ENCODE data around the gene RPL10A. TPM values are rescaled to one million over a fixed set of nuclear protein-coding genes. Genes with fewer than 3 reads are reported as not detected.

RPL10A gene
- polyA plus RNA-seq, 1 of the 3 experiments (the other 2 are of a cell fraction): 3,548 TPM

- TF ChIP-seq REST (IDR thresholded peaks at IDR 0.05; ENCODE audit: low read depth, low read length) (no peak), CHD2 (IDR thresholded peaks at IDR 0.05; ENCODE audit: low read length, partially characterized antibody) (no peak), MEF2A (IDR thresholded peaks at IDR 0.05; ENCODE audit: borderline replicate concordance, low read depth) (no peak), RAD21 (IDR thresholded peaks at IDR 0.05; ENCODE audit: low read length) (no peak), TCF12 (IDR thresholded peaks at IDR 0.05) (no peak)
These were observed 33.6 kb downstream of the RPL10A start (continued) for GRCh38 chr6:35501784-35502183.

- Histone ChIP-seq H3K9me2 (no peaks in the 10 kb centered on the region), H3F3A (replicated peaks; ENCODE audit: insufficient read depth) (no peaks in the 10 kb centered on the region), H3K27me3 (ENCODE audit: insufficient read depth) (no peaks in the 10 kb centered on the region), H3K36me3 (replicated peaks in 1 of 2; ENCODE audit: control insufficient read depth in 1 of 2, insufficient read depth in 2 of 2, low read length in 1 of 2) (no peaks in the 10 kb centered on the region), H3K9ac (no peak overlapping the region), H3K4me2 (no peak overlapping the region), H3K9me3 (no peaks in the 10 kb centered on the region), H3K27ac (ENCODE audit: low read depth in 2 of 2, low read length in 1 of 2) (no peak overlapping the region), H3K4me3 (ENCODE audit: low read depth in 2 of 2, low read length in 1 of 2) (no peak overlapping the region), H2AFZ (ENCODE audit: low read depth) (no peak overlapping the region), H3K4me1 (ENCODE audit: control insufficient read depth in 1 of 2, insufficient read depth in 2 of 2, low read depth in 1 of 2, low read length in 1 of 2) (peaks cover 4 to 8% of the 10 kb centered on the region in 2 experiments; a peak in 1 of 4 replicates), H3K79me2 (ENCODE audit: insufficient read depth) (no peaks in the 10 kb centered on the region), H4K20me1 (ENCODE audit: insufficient read depth) (no peaks in the 10 kb centered on the region)
- WGBS (ENCODE audit: low lambda C conversion rate): 79% methylated on average over 8 of the region's 15 CpGs
- ChIA-PET CTCF (interaction anchor here (1.1 kb wide), 1 partner anchor 49 kb away, joined by 4 read pairs; no protein-coding TSS in a partner anchor), POLR2A (no interaction called here)
- no peak for DNase-seq
- TF ChIP-seq PBX3 (IDR thresholded peaks at IDR 0.05): no peak
- no peak for TF ChIP-seq EZH2phosphoT487 (IDR thresholded peaks at IDR 0.05; ENCODE audit: borderline replicate concordance, low read depth)
- TF ChIP-seq RXRA (IDR thresholded peaks at IDR 0.05; ENCODE audit: borderline replicate concordance, low read depth): no peak
- no peak for TF ChIP-seq FOSL2 (IDR thresholded peaks at IDR 0.05; ENCODE audit: borderline replicate concordance, low read depth)
- no peak for TF ChIP-seq ELF1 (IDR thresholded peaks at IDR 0.05)
- no peak for TF ChIP-seq RCOR1 (IDR thresholded peaks at IDR 0.05; ENCODE audit: low read length)
- no peak for TF ChIP-seq RAD21 (IDR thresholded peaks at IDR 0.05; ENCODE audit: low read length)
- TF ChIP-seq TAF1 (IDR thresholded peaks at IDR 0.05; ENCODE audit: borderline replicate concordance, low read depth, low read length): no peak
These were observed 35.3 kb downstream of the RPL10A start for GRCh38 chr6:35503534-35503933.

Measured in SK-N-SH (cell line).